ENCODE data around the gene SLC12A4.

DNA sequence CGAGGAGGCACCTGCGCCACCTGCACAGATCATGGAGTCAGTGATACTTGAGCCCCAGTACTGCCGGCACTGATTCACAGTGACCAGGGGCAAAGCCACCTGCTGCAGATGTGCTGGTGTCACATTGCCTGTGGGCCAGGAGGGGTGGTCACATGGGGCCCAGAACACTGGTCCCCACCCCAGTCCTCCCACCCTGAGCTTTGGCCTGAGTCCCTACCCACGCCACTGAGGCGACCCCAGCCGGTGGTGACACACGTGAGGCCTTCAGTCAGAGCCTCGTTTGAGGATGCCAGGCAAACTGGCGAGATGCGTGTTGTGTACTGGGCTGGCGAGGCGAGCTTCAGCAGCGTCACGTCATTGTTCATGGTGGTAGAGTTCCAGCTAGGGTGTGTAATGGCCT, 38.2 kb downstream of the SLC12A4 start:
- TF ChIP-seq, protein P1, sequence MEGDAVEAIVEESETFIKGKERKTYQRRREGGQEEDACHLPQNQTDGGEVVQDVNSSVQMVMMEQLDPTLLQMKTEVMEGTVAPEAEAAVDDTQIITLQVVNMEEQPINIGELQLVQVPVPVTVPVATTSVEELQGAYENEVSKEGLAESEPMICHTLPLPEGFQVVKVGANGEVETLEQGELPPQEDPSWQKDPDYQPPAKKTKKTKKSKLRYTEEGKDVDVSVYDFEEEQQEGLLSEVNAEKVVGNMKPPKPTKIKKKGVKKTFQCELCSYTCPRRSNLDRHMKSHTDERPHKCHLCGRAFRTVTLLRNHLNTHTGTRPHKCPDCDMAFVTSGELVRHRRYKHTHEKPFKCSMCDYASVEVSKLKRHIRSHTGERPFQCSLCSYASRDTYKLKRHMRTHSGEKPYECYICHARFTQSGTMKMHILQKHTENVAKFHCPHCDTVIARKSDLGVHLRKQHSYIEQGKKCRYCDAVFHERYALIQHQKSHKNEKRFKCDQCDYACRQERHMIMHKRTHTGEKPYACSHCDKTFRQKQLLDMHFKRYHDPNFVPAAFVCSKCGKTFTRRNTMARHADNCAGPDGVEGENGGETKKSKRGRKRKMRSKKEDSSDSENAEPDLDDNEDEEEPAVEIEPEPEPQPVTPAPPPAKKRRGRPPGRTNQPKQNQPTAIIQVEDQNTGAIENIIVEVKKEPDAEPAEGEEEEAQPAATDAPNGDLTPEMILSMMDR (IDR thresholded peaks at IDR 0.05 in 8 of 11, conservative IDR thresholded peaks at IDR 0.05 in 3 of 11): no peak
- TF ChIP-seq POLR2AphosphoS5 (IDR thresholded peaks at IDR 0.05): peak in 1 of 3 donors; percentile 56

Measured in spleen (tissue), 7 donors.